PC-9 (cell line): ENCODE measurements around the gene UGT1A3. TPM values are rescaled to one million over a fixed set of nuclear protein-coding genes. Genes with fewer than 3 reads are reported as not detected.

Experiments
- BruUV-seq: library from RNA; stranded (reverse); fragments of 400-500 nt; replicated peaks from 2 replicates; lab custom pipeline; 2021; lab: Mats Ljungman, UMichigan
- CTCF ChIA-PET: fragments of 300-600 bp; sonication (Branson Sonifier 250); formaldehyde crosslinking; loops from one replicate; lab custom pipeline; 2022; ENCODE audit warnings: antibody characterized with exemption; lab: Charles Lee
- POLR2A ChIA-PET: fragments of 300-600 bp; sonication (Branson Sonifier 250); formaldehyde crosslinking; loops from one replicate; lab custom pipeline; 2022; ENCODE audit warnings: antibody characterized with exemption; ENCODE audit not compliant: unreplicated experiment; lab: Charles Lee
- DNase-seq, 2 experiments: peaks; one replicate each; pipeline versions ENCODE4 v3.0.0 to v3.0.0-alpha.2; 2015 to 2022; ENCODE audit warnings: mixed read lengths in 1 of 2
- H2AFZ ChIP-seq: fragments of 200-600 bp; sonication (generic); 2 replicates; pipeline ENCODE4 v1.8.1; 2017; ENCODE audit warnings: antibody characterized with exemption
- H3F3A ChIP-seq: fragments of 200-600 bp; sonication (generic); 2 replicates; pipeline ENCODE4 v1.8.1; 2017; ENCODE audit warnings: antibody characterized with exemption, mild to moderate bottlenecking, low read depth; ENCODE audit not compliant: insufficient read depth
- H3K27ac ChIP-seq: fragments of 200-600 bp; sonication (generic); 2 replicates; pipeline ENCODE4 v1.6.1; 2016; ENCODE audit warnings: mixed run types
- H3K27me3 ChIP-seq: fragments of 200-600 bp; sonication (generic); 2 replicates; pipeline ENCODE4 v1.6.1; 2016; ENCODE audit warnings: low read depth, mixed run types; ENCODE audit not compliant: insufficient read depth
- H3K36me3 ChIP-seq: fragments of 200-600 bp; sonication (generic); 2 replicates; pipeline ENCODE4 v1.6.1; 2016; ENCODE audit warnings: low read depth, mixed run types
- H3K4me1 ChIP-seq: fragments of 200-600 bp; sonication (generic); replicated peaks from 2 replicates; pipeline ENCODE4 v1.6.1; 2016; ENCODE audit warnings: mixed run types; ENCODE audit not compliant: insufficient read depth
- H3K4me2 ChIP-seq: fragments of 200-600 bp; sonication (generic); 2 replicates; pipeline ENCODE4 v1.6.1; 2017; ENCODE audit warnings: mixed run types
- H3K4me3 ChIP-seq: fragments of 200-600 bp; sonication (generic); 2 replicates; pipeline ENCODE4 v1.6.1; 2016; ENCODE audit warnings: mixed run types
- H3K79me2 ChIP-seq: fragments of 200-600 bp; sonication (generic); 2 replicates; pipeline ENCODE4 v1.6.1; 2017; ENCODE audit warnings: low read depth, mixed run types
- H3K9me2 ChIP-seq: fragments of 200-600 bp; sonication (generic); 2 replicates; pipeline ENCODE4 v1.8.1; 2017; ENCODE audit warnings: mild to moderate bottlenecking; ENCODE audit not compliant: insufficient read depth
- H3K9me3 ChIP-seq: fragments of 200-600 bp; sonication (generic); 2 replicates; pipeline ENCODE4 v1.8.1; 2016; ENCODE audit warnings: low read depth; ENCODE audit not compliant: insufficient read depth
- H4K20me1 ChIP-seq: fragments of 200-600 bp; sonication (generic); 2 replicates; pipeline ENCODE4 v1.8.1; 2017; ENCODE audit not compliant: insufficient read depth
- CTCF ChIP-seq: fragments of 200-600 bp; sonication (generic); conservative IDR thresholded peaks from 2 replicates; pipeline ENCODE4 v1.6.1; 2017; ENCODE audit warnings: mixed run types, antibody characterized with exemption, mild to moderate bottlenecking, moderate library complexity
- EZH2 ChIP-seq: fragments of 200-600 bp; sonication (generic); IDR thresholded peaks from 2 replicates; pipeline ENCODE4 v1.8.0; 2017; ENCODE audit warnings: antibody characterized with exemption, low read depth
- intact Hi-C: fragments of 100-400 bp; cut with micrococcal nuclease; formaldehyde crosslinking; loops from one replicate; pipeline ENCODE4 v1.10.0; 2022; ENCODE audit not compliant: unreplicated experiment
- total RNA-seq: library from RNA; stranded (reverse); gene quantifications from 2 replicates; pipeline ENCODE4 v1.2.3, GENCODE V29; 2021

The UGT1A3 gene
- total RNA-seq, 1 experiment from 2014 or later = 67.1 TPM

- H3F3A ChIP-seq = peaks cover 76% of the 10 kb centered on the region
- H3K36me3 ChIP-seq = peaks cover 62% of the 10 kb centered on the region
- TF ChIP-seq CTCF = no peak
- no peak for TF ChIP-seq EZH2
- ChIA-PET POLR2A (no interaction called here), CTCF (no interaction called here)
- H4K20me1 ChIP-seq = peaks cover 80% of the 10 kb centered on the region
- H3K4me2 ChIP-seq = no peak overlapping the region
- H3K4me1 ChIP-seq = peaks cover 11% of the 10 kb centered on the region; the same call in 1 of the 2 replicates
- no peak overlapping the region for H2AFZ ChIP-seq
- H3K9me3 ChIP-seq = no peaks in the 10 kb centered on the region
- no peaks in the 10 kb centered on the region for H3K9me2 ChIP-seq
- H3K27ac ChIP-seq = no peak overlapping the region
- peaks cover 72% of the 10 kb centered on the region for H3K79me2 ChIP-seq
- intact Hi-C loops = no loop called here
- BruUV-seq = no TSS peak
- H3K27me3 ChIP-seq = no peaks in the 10 kb centered on the region
- no peak for DNase-seq
- no peak overlapping the region for H3K4me3 ChIP-seq
Observed at GRCh38 chr2:233764264-233764663, 35.4 kb downstream of the UGT1A3 start.

GRCh38 chr2:233764761-233765160 lies 35.9 kb downstream of the UGT1A3 start:
- CTCF ChIA-PET = no interaction called here
- Histone ChIP-seq H3K4me1 (peaks cover 11% of the 10 kb centered on the region; the same call in 1 of the 2 replicates), H3K9me2 (no peaks in the 10 kb centered on the region), H2AFZ (no peak overlapping the region), H3F3A (peaks cover 78% of the 10 kb centered on the region), H4K20me1 (peaks cover 77% of the 10 kb centered on the region), H3K36me3 (peaks cover 67% of the 10 kb centered on the region), H3K27ac (no peak overlapping the region), H3K79me2 (peaks cover 69% of the 10 kb centered on the region), H3K4me2 (no peak overlapping the region), H3K4me3 (no peak overlapping the region), H3K9me3 (no peaks in the 10 kb centered on the region), H3K27me3 (no peaks in the 10 kb centered on the region)
- intact Hi-C loops = no loop called here
- POLR2A ChIA-PET = no interaction called here
- no peak for DNase-seq
- no TSS peak for BruUV-seq
- no peak for TF ChIP-seq CTCF
- no peak for TF ChIP-seq EZH2

GRCh38 chr2:233766416-233766815 lies 37.6 kb downstream of the UGT1A3 start:
- peaks cover 11% of the 10 kb centered on the region; the same call in 1 of the 2 replicates for H3K4me1 ChIP-seq
- no peak overlapping the region for H2AFZ ChIP-seq
- H3K27ac ChIP-seq = no peak overlapping the region
- CTCF ChIA-PET = no interaction called here
- no peaks in the 10 kb centered on the region for H3K9me2 ChIP-seq
- intact Hi-C loops = no loop called here
- peaks cover 53% of the 10 kb centered on the region for H3K79me2 ChIP-seq
- no peak overlapping the region for H3K4me2 ChIP-seq
- H3F3A ChIP-seq = peaks cover 80% of the 10 kb centered on the region
- no TSS peak for BruUV-seq
- no peaks in the 10 kb centered on the region for H3K9me3 ChIP-seq
- DNase-seq = no peak
- TF ChIP-seq CTCF (no peak), EZH2 (no peak)
- POLR2A ChIA-PET = no interaction called here
- H4K20me1 ChIP-seq = peaks cover 66% of the 10 kb centered on the region
- H3K4me3 ChIP-seq = no peak overlapping the region
- no peaks in the 10 kb centered on the region for H3K27me3 ChIP-seq
- peaks cover 75% of the 10 kb centered on the region for H3K36me3 ChIP-seq
